ENCODE measurements around the gene DPYD.

Gene DPYD

DNA sequence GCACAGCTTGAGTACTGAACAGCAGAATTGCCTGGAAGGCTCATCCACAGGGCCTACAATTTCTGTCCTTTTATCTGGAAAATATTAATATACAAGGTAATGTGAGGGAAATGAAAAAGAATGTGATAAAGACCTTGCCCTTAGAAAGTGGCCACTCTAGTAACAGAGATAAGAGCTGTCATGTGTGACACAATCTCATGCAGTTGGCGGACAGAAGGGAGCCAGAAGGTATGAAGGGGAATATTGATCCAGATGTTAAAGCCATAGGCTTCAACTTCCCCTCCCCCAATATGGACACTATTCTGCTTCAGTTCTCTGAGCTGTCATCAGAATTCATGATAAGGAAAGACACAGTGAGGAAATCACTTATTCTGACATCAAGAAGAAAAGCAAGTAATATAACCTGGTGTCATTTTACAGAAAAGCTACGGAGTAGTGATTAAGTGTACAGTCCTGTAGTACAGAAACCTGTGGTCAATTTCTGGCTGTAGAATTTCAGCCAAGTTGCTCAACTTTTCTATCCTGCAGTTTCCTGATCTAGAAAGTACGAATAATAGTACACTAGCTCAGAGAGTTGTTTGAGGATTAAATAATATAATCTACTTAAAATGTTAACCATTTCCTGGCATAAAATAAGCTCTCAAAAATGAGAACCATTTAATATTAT lies 572.1 kb downstream of the DPYD start:
- H3K9ac ChIP-seq (ENCODE audit: low read length), result no peak overlapping the region
- H3K27ac ChIP-seq (ENCODE audit: low read depth, low read length), result no peak overlapping the region
- H3K27me3 ChIP-seq (ENCODE audit: control insufficient read depth, insufficient read depth, low read length), result no peaks in the 10 kb centered on the region
- no peaks in the 10 kb centered on the region for H3K36me3 ChIP-seq (ENCODE audit: control insufficient read depth, insufficient read depth, low read length)
- no peak overlapping the region for H3K4me3 ChIP-seq (ENCODE audit: low read length)
- H3K4me1 ChIP-seq (ENCODE audit: control insufficient read depth, insufficient read depth, low read length), result peaks cover 12% of the 10 kb centered on the region

DNA sequence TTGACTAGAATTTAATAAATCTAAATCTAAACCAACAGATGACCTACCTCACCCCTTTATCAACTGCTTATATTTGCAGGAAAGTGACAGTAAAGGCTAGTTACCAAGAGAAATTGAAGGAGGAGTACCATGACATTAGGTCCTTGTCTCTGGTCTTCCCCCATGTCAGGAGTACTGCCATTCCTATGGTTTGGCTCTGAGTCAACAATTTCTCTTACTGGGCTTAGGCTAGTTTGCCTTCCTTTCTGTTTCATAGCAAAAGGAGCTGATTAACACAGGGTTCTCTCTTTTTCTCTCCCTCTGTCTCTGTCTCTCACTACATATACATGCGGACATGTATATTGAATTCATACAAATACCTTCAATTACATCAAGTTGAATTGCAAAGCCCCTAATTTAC lies 579.9 kb downstream of the DPYD start:
- Histone ChIP-seq H3K4me1 (ENCODE audit: control insufficient read depth, insufficient read depth, low read length) (no peaks in the 10 kb centered on the region), H3K27ac (ENCODE audit: low read depth, low read length) (no peak overlapping the region), H3K36me3 (ENCODE audit: control insufficient read depth, insufficient read depth, low read length) (no peaks in the 10 kb centered on the region), H3K4me3 (ENCODE audit: low read length) (no peak overlapping the region), H3K27me3 (ENCODE audit: control insufficient read depth, insufficient read depth, low read length) (no peaks in the 10 kb centered on the region), H3K9ac (ENCODE audit: low read length) (no peak overlapping the region)

DNA sequence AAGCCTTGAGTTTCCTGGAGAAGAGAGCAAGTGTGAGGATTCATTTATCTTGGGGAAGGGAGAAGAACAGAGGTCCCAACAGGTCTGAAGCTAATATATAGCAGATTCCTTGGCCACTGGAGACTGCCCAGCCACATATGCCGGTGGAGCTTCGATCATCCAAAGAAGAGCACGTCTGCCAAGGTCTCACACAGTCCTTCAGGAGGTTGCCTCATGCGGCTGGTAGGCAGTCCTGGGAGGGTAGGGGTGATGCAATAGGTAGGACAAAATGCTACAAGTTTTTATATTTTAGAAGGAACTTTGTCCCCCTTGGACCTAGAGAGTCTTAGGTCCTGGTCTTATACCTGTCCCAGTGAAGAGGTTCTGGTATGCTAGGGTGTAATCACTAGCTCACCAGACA lies 582.5 kb downstream of the DPYD start:
- Histone ChIP-seq H3K27ac (ENCODE audit: low read depth, low read length) (no peak overlapping the region), H3K4me3 (ENCODE audit: low read length) (no peak overlapping the region), H3K4me1 (ENCODE audit: control insufficient read depth, insufficient read depth, low read length) (peaks cover 4% of the 10 kb centered on the region), H3K27me3 (ENCODE audit: control insufficient read depth, insufficient read depth, low read length) (no peaks in the 10 kb centered on the region), H3K9ac (ENCODE audit: low read length) (no peak overlapping the region), H3K36me3 (ENCODE audit: control insufficient read depth, insufficient read depth, low read length) (no peaks in the 10 kb centered on the region)

GRCh38 chr1:97337250-97338030 lies 583.4 kb downstream of the DPYD start:
- no peak overlapping the region for H3K9ac ChIP-seq (ENCODE audit: low read length)
- no peak overlapping the region for H3K27ac ChIP-seq (ENCODE audit: low read depth, low read length)

DNA sequence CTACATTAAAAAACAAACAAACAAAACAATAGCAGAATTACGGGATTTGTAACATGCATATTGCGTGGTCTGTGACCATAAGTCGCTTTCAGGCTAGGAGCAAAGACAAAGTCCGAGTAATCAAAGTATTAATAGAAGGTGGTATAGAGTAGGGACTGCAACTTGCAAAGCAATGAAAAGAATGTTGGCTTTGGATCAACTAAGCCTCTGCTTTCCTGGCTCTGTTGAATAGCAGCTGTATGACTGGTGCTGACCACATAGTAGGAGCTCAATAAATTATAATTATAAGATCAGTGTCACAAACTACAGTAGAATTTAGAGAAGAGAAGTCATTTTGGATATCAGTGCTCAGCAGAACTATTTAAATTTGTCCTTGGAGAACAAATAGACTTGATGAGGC lies 586.4 kb downstream of the DPYD start:
- no peak overlapping the region for H3K27ac ChIP-seq (ENCODE audit: low read depth, low read length)
- H3K4me1 ChIP-seq (ENCODE audit: control insufficient read depth, insufficient read depth, low read length), result peaks cover 4% of the 10 kb centered on the region
- no peaks in the 10 kb centered on the region for H3K27me3 ChIP-seq (ENCODE audit: control insufficient read depth, insufficient read depth, low read length)
- H3K9ac ChIP-seq (ENCODE audit: low read length), result no peak overlapping the region
- H3K4me3 ChIP-seq (ENCODE audit: low read length), result no peak overlapping the region
- H3K36me3 ChIP-seq (ENCODE audit: control insufficient read depth, insufficient read depth, low read length), result no peaks in the 10 kb centered on the region

More at GRCh38 chr1:97337250-97338030, 583.4 kb downstream of the DPYD start:
- peaks cover 4% of the 10 kb centered on the region for H3K4me1 ChIP-seq (ENCODE audit: control insufficient read depth, insufficient read depth, low read length)
- H3K4me3 ChIP-seq (ENCODE audit: low read length), result no peak overlapping the region
- H3K36me3 ChIP-seq (ENCODE audit: control insufficient read depth, insufficient read depth, low read length), result no peaks in the 10 kb centered on the region
- no peaks in the 10 kb centered on the region for H3K27me3 ChIP-seq (ENCODE audit: control insufficient read depth, insufficient read depth, low read length)

- Histone ChIP-seq H3K36me3 (ENCODE audit: control insufficient read depth, insufficient read depth, low read length) (no peaks in the 10 kb centered on the region), H3K27me3 (ENCODE audit: control insufficient read depth, insufficient read depth, low read length) (no peaks in the 10 kb centered on the region), H3K9ac (ENCODE audit: low read length) (no peak overlapping the region), H3K4me3 (ENCODE audit: low read length) (no peak overlapping the region), H3K4me1 (ENCODE audit: control insufficient read depth, insufficient read depth, low read length) (peaks cover 4% of the 10 kb centered on the region), H3K27ac (ENCODE audit: low read depth, low read length) (no peak overlapping the region)
These were observed 588.1 kb downstream of the DPYD start for GRCh38 chr1:97332716-97333115.

DNA sequence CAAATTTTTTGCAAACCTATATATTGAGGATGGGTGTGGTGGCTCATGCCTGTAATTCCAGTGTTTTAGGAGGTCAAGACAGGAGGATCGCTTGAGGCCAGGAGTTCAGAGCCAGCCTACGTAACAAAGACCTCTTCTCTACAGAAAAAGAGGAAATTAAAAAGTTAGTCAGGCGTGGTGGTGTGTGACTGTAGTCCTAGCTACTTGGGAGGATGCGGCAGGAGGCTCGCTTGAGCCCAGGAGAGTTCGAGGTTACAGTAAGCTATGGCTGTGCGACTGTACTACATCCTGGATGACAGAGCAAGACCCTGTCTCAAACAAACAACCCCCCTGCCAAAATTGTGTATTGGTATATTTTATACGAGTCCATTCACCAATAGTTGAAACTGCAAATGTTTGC lies 589.7 kb downstream of the DPYD start:
- no peak overlapping the region for H3K4me3 ChIP-seq (ENCODE audit: low read length)
- H3K27ac ChIP-seq (ENCODE audit: low read depth, low read length), result no peak overlapping the region
- H3K27me3 ChIP-seq (ENCODE audit: control insufficient read depth, insufficient read depth, low read length), result no peaks in the 10 kb centered on the region
- H3K9ac ChIP-seq (ENCODE audit: low read length), result no peak overlapping the region
- H3K36me3 ChIP-seq (ENCODE audit: control insufficient read depth, insufficient read depth, low read length), result no peaks in the 10 kb centered on the region
- H3K4me1 ChIP-seq (ENCODE audit: control insufficient read depth, insufficient read depth, low read length), result peaks cover 4% of the 10 kb centered on the region

DNA sequence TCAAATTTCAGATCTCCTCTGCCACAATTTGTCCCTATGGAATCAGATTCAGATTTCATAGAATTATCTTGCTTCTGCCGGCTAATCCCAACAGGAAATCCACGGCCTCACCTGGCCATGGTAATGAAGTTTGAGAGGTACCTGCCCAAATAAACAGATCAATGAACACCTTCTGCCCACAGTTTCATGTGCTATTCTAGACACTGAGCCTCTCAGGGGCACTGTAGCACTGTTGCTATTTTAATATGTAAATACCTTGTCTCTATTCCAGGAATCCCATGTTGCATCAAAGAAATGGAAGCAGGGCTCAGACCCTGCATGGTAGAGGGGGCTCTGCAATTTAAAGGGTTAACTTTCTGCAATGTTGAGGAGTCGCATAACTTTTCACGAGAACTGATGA lies 606.1 kb downstream of the DPYD start:
- no peaks in the 10 kb centered on the region for H3K36me3 ChIP-seq (ENCODE audit: control insufficient read depth, insufficient read depth, low read length)
- no peaks in the 10 kb centered on the region for H3K4me1 ChIP-seq (ENCODE audit: control insufficient read depth, insufficient read depth, low read length)

GRCh38 chr1:97308131-97308530 lies 612.7 kb downstream of the DPYD start:
- Histone ChIP-seq H3K9ac (ENCODE audit: low read length) (no peak overlapping the region), H3K4me1 (ENCODE audit: control insufficient read depth, insufficient read depth, low read length) (peaks cover 6% of the 10 kb centered on the region), H3K36me3 (ENCODE audit: control insufficient read depth, insufficient read depth, low read length) (no peaks in the 10 kb centered on the region), H3K27ac (ENCODE audit: low read depth, low read length) (no peak overlapping the region), H3K4me3 (ENCODE audit: low read length) (no peak overlapping the region), H3K27me3 (ENCODE audit: control insufficient read depth, insufficient read depth, low read length) (no peaks in the 10 kb centered on the region)

More for the DNA sequence above, 606.1 kb downstream of the DPYD start:
- H3K27ac ChIP-seq (ENCODE audit: low read depth, low read length), result no peak overlapping the region
- no peak overlapping the region for H3K4me3 ChIP-seq (ENCODE audit: low read length)
- H3K27me3 ChIP-seq (ENCODE audit: control insufficient read depth, insufficient read depth, low read length), result no peaks in the 10 kb centered on the region
- no peak overlapping the region for H3K9ac ChIP-seq (ENCODE audit: low read length)

- H3K27me3 ChIP-seq (ENCODE audit: control insufficient read depth, insufficient read depth, low read length), result no peaks in the 10 kb centered on the region
- no peak overlapping the region for H3K27ac ChIP-seq (ENCODE audit: low read depth, low read length)
- peaks cover 6% of the 10 kb centered on the region for H3K4me1 ChIP-seq (ENCODE audit: control insufficient read depth, insufficient read depth, low read length)
- no peak overlapping the region for H3K9ac ChIP-seq (ENCODE audit: low read length)
- no peaks in the 10 kb centered on the region for H3K36me3 ChIP-seq (ENCODE audit: control insufficient read depth, insufficient read depth, low read length)
- H3K4me3 ChIP-seq (ENCODE audit: low read length), result no peak overlapping the region
These were observed 613.3 kb downstream of the DPYD start for GRCh38 chr1:97307568-97307967.

DNA sequence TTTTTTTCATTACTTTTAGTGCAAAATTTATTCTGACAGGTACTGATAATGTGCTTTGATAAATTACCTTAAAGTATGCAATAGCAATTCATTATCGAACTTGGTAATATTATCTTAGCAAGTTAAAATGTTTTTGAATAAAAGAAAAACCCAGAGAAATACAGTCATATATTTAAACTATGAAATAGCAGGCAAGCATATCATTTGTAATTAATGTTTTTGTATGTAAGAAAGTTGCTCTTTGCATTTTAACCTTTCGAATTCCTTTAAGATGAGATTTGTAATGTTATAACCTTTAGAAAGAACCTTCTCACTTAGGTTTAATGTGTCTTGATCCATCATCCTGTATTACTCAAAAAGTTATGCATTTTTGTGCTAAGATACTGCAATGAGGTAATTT lies 613.7 kb downstream of the DPYD start:
- Histone ChIP-seq H3K4me3 (ENCODE audit: low read length) (no peak overlapping the region), H3K36me3 (ENCODE audit: control insufficient read depth, insufficient read depth, low read length) (no peaks in the 10 kb centered on the region), H3K27me3 (ENCODE audit: control insufficient read depth, insufficient read depth, low read length) (no peaks in the 10 kb centered on the region), H3K27ac (ENCODE audit: low read depth, low read length) (no peak overlapping the region), H3K9ac (ENCODE audit: low read length) (no peak overlapping the region), H3K4me1 (ENCODE audit: control insufficient read depth, insufficient read depth, low read length) (peaks cover 6% of the 10 kb centered on the region)

GRCh38 chr1:97306504-97306903 lies 614.3 kb downstream of the DPYD start:
- Histone ChIP-seq H3K9ac (ENCODE audit: low read length) (no peak overlapping the region), H3K4me3 (ENCODE audit: low read length) (no peak overlapping the region), H3K36me3 (ENCODE audit: control insufficient read depth, insufficient read depth, low read length) (no peaks in the 10 kb centered on the region), H3K27ac (ENCODE audit: low read depth, low read length) (no peak overlapping the region), H3K4me1 (ENCODE audit: control insufficient read depth, insufficient read depth, low read length) (peaks cover 6% of the 10 kb centered on the region), H3K27me3 (ENCODE audit: control insufficient read depth, insufficient read depth, low read length) (no peaks in the 10 kb centered on the region)

DNA sequence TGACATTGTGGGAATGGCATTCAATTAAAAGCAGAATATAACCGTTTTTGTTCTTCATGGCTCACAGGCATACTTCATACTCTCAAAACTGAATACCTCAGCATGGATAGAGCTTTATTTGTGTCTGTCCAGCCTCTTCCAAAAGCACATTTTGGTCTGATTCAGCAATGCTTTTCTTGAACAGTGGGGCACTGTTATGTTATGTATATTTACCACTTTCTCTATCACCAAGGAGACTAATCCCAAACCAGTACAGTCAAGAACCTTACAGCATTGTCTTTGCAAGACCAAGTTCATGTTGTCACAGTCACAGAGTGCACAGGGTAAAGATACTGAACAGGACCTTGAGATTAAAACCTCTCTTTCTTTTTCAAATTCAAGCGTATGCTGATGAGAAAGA lies 616.5 kb downstream of the DPYD start:
- Histone ChIP-seq H3K9ac (ENCODE audit: low read length) (no peak overlapping the region), H3K4me1 (ENCODE audit: control insufficient read depth, insufficient read depth, low read length) (peaks cover 6% of the 10 kb centered on the region), H3K27me3 (ENCODE audit: control insufficient read depth, insufficient read depth, low read length) (no peaks in the 10 kb centered on the region), H3K4me3 (ENCODE audit: low read length) (no peak overlapping the region), H3K27ac (ENCODE audit: low read depth, low read length) (peak overlapping the region; percentile 56), H3K36me3 (ENCODE audit: control insufficient read depth, insufficient read depth, low read length) (no peaks in the 10 kb centered on the region)
